ENCODE results near the gene ABCB8.
"Not testable (repeated sequence)": the region's sequence is repeated elsewhere in the genome, so short reads cannot be mapped to it uniquely, and the experiment has no call there.

The ABCB8 gene

GRCh38 chr7:151009327-151010036, 18.8 kb upstream of the ABCB8 start:
- TF ChIP-seq, protein P1, sequence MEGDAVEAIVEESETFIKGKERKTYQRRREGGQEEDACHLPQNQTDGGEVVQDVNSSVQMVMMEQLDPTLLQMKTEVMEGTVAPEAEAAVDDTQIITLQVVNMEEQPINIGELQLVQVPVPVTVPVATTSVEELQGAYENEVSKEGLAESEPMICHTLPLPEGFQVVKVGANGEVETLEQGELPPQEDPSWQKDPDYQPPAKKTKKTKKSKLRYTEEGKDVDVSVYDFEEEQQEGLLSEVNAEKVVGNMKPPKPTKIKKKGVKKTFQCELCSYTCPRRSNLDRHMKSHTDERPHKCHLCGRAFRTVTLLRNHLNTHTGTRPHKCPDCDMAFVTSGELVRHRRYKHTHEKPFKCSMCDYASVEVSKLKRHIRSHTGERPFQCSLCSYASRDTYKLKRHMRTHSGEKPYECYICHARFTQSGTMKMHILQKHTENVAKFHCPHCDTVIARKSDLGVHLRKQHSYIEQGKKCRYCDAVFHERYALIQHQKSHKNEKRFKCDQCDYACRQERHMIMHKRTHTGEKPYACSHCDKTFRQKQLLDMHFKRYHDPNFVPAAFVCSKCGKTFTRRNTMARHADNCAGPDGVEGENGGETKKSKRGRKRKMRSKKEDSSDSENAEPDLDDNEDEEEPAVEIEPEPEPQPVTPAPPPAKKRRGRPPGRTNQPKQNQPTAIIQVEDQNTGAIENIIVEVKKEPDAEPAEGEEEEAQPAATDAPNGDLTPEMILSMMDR (IDR thresholded peaks at IDR 0.05; ENCODE audit: control insufficient read depth, extremely low read depth, insufficient read depth) = no peak
- DNase-seq (ENCODE audit: low read depth) = no peak
- no peak overlapping the region for H3K4me3 ChIP-seq (ENCODE audit: low read depth, low read length)

GRCh38 chr7:151010037-151010306, 18.3 kb upstream of the ABCB8 start:
- no peak for DNase-seq (ENCODE audit: low read depth)
- no peak overlapping the region for H3K4me3 ChIP-seq (ENCODE audit: low read depth, low read length)
- TF ChIP-seq, protein P1 (IDR thresholded peaks at IDR 0.05; ENCODE audit: control insufficient read depth, extremely low read depth, insufficient read depth) = no peak

DNA sequence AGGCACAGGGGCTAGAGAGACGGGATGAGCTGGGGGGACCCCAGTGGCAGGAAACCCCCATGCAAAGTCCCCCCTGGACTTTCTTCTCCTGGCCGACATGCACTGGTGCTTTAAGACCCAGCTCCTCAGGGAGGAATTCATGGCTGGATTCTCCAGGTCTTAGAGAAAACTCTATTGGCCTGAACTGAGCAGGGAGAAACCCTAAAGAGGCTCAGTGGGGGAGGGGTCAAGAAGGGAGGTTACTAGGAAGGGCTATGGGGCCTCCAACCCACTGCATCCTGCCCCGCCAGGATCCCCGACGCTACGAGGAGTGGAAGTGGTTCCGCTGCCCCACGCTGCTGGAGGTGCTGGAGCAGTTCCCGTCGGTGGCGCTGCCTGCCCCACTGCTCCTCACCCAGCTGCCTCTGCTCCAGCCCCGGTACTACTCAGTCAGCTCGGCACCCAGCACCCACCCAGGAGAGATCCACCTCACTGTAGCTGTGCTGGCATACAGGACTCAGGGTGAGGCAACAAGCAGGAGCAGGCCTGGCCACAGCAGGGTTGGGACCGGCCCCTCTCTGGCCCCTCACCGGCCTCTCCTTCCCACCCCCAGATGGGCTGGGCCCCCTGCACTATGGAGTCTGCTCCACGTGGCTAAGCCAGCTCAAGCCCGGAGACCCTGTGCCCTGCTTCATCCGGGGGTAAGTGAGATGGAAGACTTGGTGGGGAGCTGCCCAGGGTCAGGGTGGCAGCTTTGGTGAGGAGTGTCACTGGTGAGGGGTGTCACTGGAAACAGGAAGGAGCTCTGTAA, 17.7 kb upstream of the ABCB8 start:
- TF ChIP-seq, protein P1 (IDR thresholded peaks at IDR 0.05; ENCODE audit: control insufficient read depth, extremely low read depth, insufficient read depth) = no peak
- no peak for DNase-seq (ENCODE audit: low read depth)
- no peak overlapping the region for H3K4me3 ChIP-seq (ENCODE audit: low read depth, low read length)

DNA sequence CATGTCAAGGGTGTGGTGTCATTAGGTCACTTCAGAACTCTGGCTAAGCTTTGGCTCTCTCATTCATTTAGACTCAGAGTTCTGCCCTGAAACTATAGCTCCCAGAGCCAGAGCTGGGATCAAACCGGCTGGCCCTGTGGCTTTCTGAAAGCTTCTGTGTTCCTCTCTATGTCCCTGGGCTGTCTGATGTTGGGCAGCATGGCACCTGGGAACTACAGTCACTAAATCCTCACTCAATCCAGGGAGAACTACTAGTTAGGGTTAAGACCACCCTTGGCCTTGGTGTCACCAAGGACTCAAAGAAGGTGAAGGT, 17.2 kb upstream of the ABCB8 start:
- TF ChIP-seq, protein P1 (IDR thresholded peaks at IDR 0.05; ENCODE audit: control insufficient read depth, extremely low read depth, insufficient read depth) = no peak
- DNase-seq (ENCODE audit: low read depth) = no peak
- H3K4me3 ChIP-seq (ENCODE audit: low read depth, low read length) = no peak overlapping the region

- H3K4me3 ChIP-seq (ENCODE audit: low read depth, low read length); DNase-seq (ENCODE audit: low read depth): not testable (repeated sequence)
Observed at GRCh38 chr7:151011616-151012015, 16.6 kb upstream of the ABCB8 start.

- TF ChIP-seq, protein P1 (IDR thresholded peaks at IDR 0.05; ENCODE audit: control insufficient read depth, extremely low read depth, insufficient read depth) = no peak
- no peak for DNase-seq (ENCODE audit: low read depth)
- no peak overlapping the region for H3K4me3 ChIP-seq (ENCODE audit: low read depth, low read length)
Observed at GRCh38 chr7:151012031-151012692, 16.1 kb upstream of the ABCB8 start.

DNA sequence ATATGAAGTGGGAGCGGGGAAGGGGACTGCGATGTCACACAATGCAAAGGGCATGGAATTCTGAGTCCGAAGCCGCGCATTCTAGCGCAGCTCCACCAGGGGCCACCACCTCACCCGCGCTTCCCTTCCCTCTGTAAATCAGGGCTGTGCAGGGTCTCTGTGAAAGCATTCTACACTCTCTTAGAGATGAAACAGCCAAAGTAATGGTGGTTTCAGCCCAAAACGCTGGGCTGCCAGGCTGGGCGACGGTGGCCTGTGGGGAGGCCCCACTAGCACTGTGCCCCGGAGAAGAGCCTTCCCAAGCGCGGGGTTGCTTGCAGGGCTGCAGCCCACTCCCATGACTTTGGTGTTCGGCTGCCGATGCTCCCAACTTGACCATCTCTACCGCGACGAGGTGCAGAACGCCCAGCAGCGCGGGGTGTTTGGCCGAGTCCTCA, 15.3 kb upstream of the ABCB8 start:
- DNase-seq (ENCODE audit: low read depth) = no peak
- TF ChIP-seq, protein P1 (IDR thresholded peaks at IDR 0.05; ENCODE audit: control insufficient read depth, extremely low read depth, insufficient read depth) = peak; percentile 25; the same call in 1 of the 2 replicates
- no peak overlapping the region for H3K4me3 ChIP-seq (ENCODE audit: low read depth, low read length)
